HL-60 (cell line): ENCODE results near the gene EML2.
A peak's percentile ranks its signal among the peaks of the same experiment; 100 is the strongest.

Experiments
- DNase-seq, 2 experiments: peaks; one replicate each; pipeline ENCODE4 v3.0.0-alpha.2; 2010 to 2020; ENCODE audit warnings: low read depth in 1 of 2, low spot score in 1 of 2
- H3K27ac ChIP-seq: fragments of 250-450 bp; sonication (Bioruptor Pico); replicated peaks from 2 replicates; pipeline ENCODE4 v1.5.1; 2020; ENCODE audit warnings: mild to moderate bottlenecking, moderate library complexity
- H3K27me3 ChIP-seq: fragments of 250-450 bp; sonication (Bioruptor Pico); 2 replicates; pipeline ENCODE4 v1.5.1; 2021; ENCODE audit warnings: mild to moderate bottlenecking, moderate library complexity; ENCODE audit not compliant: insufficient read depth, poor library complexity, severe bottlenecking
- H3K4me3 ChIP-seq: replicated peaks from 2 replicates; pipeline ENCODE4 v1.5.1; 2011; ENCODE audit warnings: mild to moderate bottlenecking, control low read depth, low read length; ENCODE audit not compliant: insufficient read depth
- CTCF ChIP-seq: IDR thresholded peaks from one replicate; pipeline ENCODE4 v1.5.1; 2011; ENCODE audit warnings: low read length, control low read depth, inconsistent platforms; ENCODE audit not compliant: insufficient read depth
- GABPA ChIP-seq: IDR thresholded peaks from 2 replicates; pipeline ENCODE4 v1.6.1; 2012; ENCODE audit warnings: low read depth
- POLR2AphosphoS5 ChIP-seq: IDR thresholded peaks from 2 replicates; pipeline ENCODE4 v1.6.1; 2012; ENCODE audit warnings: low read depth
- REST ChIP-seq: IDR thresholded peaks from 2 replicates; pipeline ENCODE4 v1.6.1; 2012; ENCODE audit warnings: low read depth; ENCODE audit not compliant: insufficient replicate concordance
- SPI1 ChIP-seq: IDR thresholded peaks from 2 replicates; pipeline ENCODE4 v1.6.1; 2012; ENCODE audit warnings: low read depth, mild to moderate bottlenecking, borderline replicate concordance

Gene EML2

GRCh38 chr19:45608948-45609347, 30.2 kb downstream of the EML2 start:
- no peak for DNase-seq
- Histone ChIP-seq H3K4me3 (no peak overlapping the region), H3K27me3 (no peaks in the 10 kb centered on the region), H3K27ac (no peak overlapping the region)
- no peak for TF ChIP-seq CTCF
- TF ChIP-seq REST = no peak
- no peak for TF ChIP-seq POLR2AphosphoS5
- no peak for TF ChIP-seq GABPA
- TF ChIP-seq SPI1 = no peak

- no peak overlapping the region for H3K27ac ChIP-seq
- TF ChIP-seq SPI1 (0 out of 2 replicates have a peak, but pooled peaks have one; percentile 17), CTCF (peak; percentile 60), REST (no peak), POLR2AphosphoS5 (no peak), GABPA (no peak)
- no peak overlapping the region for H3K4me3 ChIP-seq
- peak in 1 of 2 experiments; percentile 43 for DNase-seq
- peaks cover 10% of the 10 kb centered on the region for H3K27me3 ChIP-seq
Measured at GRCh38 chr19:45607071-45608029, 31.8 kb downstream of the EML2 start.

GRCh38 chr19:45601524-45602374, 37.4 kb downstream of the EML2 start, which contains the start of gene GPR4:
TSS of gene GPR4 (minus strand) at chr19:45602212. CDS start at chr19:45591866, 10,346 bp downstream.
- DNase-seq = no peak
- H3K4me3 ChIP-seq = no peak within 1 kb of the TSS
- H3K27ac ChIP-seq = no peak within 1 kb of the TSS
- TF ChIP-seq CTCF (no peak), SPI1 (no peak), REST (no peak), GABPA (no peak), POLR2AphosphoS5 (no peak)
- peaks cover 34% of the 10 kb centered on the region for H3K27me3 ChIP-seq
